Measurements from ENCODE around the gene WRNIP1.
"Not testable (repeated sequence)": the region's sequence is repeated elsewhere in the genome, so short reads cannot be mapped to it uniquely, and the experiment has no call there.

WRNIP1 gene

DNA sequence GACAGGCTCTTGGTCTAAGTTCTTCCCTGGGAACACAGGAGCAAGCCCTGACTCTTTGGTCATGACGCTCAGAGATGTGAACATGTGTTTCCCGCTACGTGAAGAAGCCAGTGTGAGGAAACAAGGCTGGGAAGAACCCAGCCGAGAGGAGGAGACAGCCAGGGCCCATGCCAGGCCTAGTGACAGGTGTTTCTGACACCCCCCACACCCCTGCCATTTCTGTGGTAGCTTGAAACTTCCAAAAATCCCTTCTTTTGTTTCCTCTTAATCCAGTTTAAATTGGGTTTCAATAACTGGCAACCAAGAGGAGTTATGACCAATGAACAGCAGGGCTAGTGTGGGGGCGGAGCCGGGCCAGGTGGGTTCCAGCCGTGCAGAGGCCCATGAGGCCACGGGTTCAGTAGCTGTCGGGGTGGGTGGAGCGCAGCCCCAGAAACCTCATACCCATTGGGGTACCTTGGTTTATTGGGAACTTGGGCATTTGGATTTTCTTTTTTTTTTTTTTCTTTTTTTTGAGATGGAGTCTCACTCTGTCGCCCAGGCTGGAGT is 33.5 kb downstream of the WRNIP1 start:
- TF ChIP-seq CTCF (IDR thresholded peaks at IDR 0.05): no peak
- DNase-seq: no peak
- Histone ChIP-seq H3K4me3 (no peak overlapping the region), H3K27me3 (no peaks in the 10 kb centered on the region), H3K9me3 (no peaks in the 10 kb centered on the region), H3K27ac (no peak overlapping the region), H3K36me3 (no peaks in the 10 kb centered on the region), H3K4me1 (peaks cover 0 to 11% (median 3%) of the 10 kb centered on the region in 4 donors)
- intact Hi-C loops (cut with DNase I; ENCODE audit: low total_unique reads): no loop called here

DNA sequence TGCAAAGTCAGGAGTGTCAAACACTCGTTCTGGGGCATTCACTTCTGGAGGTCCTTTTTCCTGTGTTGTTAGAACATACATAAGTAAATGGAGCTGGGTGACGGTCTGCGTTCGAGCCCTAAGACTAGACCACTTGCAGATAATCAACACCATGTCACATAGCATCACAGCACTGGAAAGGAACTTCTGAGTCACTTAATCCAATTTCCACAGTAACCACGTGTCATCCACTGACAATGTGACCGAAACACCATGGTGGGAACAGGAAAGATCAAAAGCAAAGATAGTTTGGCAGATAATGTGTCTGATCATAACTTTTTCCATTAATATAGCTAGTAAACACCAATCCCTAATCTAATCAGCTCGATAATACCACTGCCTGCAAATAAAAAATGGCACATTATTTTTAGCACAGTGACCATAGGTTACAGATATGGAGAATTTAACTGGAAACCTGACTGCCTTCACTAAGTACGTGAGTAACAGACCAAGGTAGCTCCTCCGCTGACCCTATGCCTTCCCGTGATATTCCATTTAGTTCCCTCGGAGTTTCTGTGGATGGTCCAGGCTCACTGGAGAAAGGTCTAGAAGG is 34.8 kb downstream of the WRNIP1 start:
- TF ChIP-seq CTCF (IDR thresholded peaks at IDR 0.05): no peak
- Histone ChIP-seq H3K9me3 (no peaks in the 10 kb centered on the region), H3K27me3 (no peaks in the 10 kb centered on the region), H3K4me1 (peaks cover 0 to 15% (median 7%) of the 10 kb centered on the region in 4 donors), H3K36me3 (no peaks in the 10 kb centered on the region), H3K27ac (no peak overlapping the region), H3K4me3 (no peak overlapping the region)
- intact Hi-C loops (cut with DNase I; ENCODE audit: low total_unique reads): no loop called here
- DNase-seq: no peak

GRCh38 chr6:2800552-2801316 is 35.5 kb downstream of the WRNIP1 start:
- Histone ChIP-seq H3K27me3 (no peaks in the 10 kb centered on the region), H3K27ac (no peak overlapping the region), H3K4me1 (peaks cover 0 to 19% (median 12%) of the 10 kb centered on the region in 4 donors), H3K9me3 (no peaks in the 10 kb centered on the region), H3K4me3 (no peak overlapping the region), H3K36me3 (no peaks in the 10 kb centered on the region)
- TF ChIP-seq CTCF (IDR thresholded peaks at IDR 0.05): no peak
- intact Hi-C loops (cut with DNase I; ENCODE audit: low total_unique reads): no loop called here
- DNase-seq: no peak

DNA sequence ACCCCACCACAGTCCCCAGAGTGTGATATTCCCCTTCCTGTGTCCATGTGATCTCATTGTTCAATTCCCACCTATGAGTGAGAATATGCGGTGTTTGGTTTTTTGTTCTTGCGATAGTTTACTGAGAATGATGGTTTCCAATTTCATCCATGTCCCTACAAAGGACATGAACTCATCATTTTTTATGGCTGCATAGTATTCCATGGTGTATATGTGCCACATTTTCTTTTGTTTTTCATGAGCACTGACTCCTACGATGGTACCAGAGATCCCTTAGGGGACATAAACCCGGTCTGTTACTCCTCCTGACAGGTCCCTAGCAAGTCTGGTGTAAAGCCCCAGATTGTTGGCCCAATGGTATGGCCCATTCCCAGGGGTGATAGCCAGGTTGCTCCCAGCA is 36.5 kb downstream of the WRNIP1 start:
- intact Hi-C loops (cut with DNase I; ENCODE audit: low total_unique reads); H3K9me3 ChIP-seq; H3K36me3 ChIP-seq; DNase-seq; H3K4me3 ChIP-seq; H3K27me3 ChIP-seq; H3K27ac ChIP-seq: not testable (repeated sequence)
- peaks cover 0 to 20% (median 14%) of the 10 kb centered on the region in 4 donors for H3K4me1 ChIP-seq

DNA sequence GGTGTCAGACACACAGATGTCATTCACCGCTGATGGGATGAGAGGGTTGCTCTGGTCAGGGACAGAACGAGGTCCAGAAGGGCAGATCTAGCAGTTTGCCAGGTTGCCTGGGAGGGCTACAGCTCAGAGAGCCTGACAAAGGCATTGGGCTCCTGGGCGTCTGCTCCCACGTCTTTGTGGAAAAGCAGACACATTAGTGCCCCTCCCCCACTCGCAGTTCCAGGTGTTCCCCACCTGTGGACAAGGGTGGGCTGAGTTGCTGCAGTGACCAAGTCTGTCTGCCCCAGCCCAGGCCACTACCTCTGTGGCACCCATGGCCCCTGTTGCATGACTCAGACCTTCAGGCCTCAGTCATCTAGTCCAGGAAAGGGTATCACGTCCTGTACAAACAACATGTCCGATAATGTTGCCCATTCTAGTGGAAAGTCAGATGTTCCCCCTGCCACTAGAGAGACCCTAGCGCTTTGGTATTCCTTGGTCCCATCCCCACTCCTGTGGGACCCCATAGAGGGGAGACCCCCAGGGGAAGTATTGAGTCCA is 37.4 kb downstream of the WRNIP1 start:
- H3K27ac ChIP-seq: no peak overlapping the region
- DNase-seq: no peak
- H3K36me3 ChIP-seq: no peaks in the 10 kb centered on the region
- intact Hi-C loops (cut with DNase I; ENCODE audit: low total_unique reads): no loop called here
- H3K4me1 ChIP-seq: peaks cover 0 to 29% (median 10%) of the 10 kb centered on the region in 4 donors
- no peaks in the 10 kb centered on the region for H3K27me3 ChIP-seq
- TF ChIP-seq CTCF (IDR thresholded peaks at IDR 0.05): no peak
- H3K4me3 ChIP-seq: no peak overlapping the region
- H3K9me3 ChIP-seq: no peaks in the 10 kb centered on the region

All from tibial artery (tissue), 4 donors.